Measurements from ENCODE around the gene SNRPB. TPM values are rescaled to one million over a fixed set of nuclear protein-coding genes. Genes with fewer than 3 reads are reported as not detected.

The SNRPB gene
- total and polyA plus RNA-seq, 2 donors (not counting 3 experiments of a cell fraction or from before 2014, with no cell fraction given), result 296 to 340 TPM

DNA sequence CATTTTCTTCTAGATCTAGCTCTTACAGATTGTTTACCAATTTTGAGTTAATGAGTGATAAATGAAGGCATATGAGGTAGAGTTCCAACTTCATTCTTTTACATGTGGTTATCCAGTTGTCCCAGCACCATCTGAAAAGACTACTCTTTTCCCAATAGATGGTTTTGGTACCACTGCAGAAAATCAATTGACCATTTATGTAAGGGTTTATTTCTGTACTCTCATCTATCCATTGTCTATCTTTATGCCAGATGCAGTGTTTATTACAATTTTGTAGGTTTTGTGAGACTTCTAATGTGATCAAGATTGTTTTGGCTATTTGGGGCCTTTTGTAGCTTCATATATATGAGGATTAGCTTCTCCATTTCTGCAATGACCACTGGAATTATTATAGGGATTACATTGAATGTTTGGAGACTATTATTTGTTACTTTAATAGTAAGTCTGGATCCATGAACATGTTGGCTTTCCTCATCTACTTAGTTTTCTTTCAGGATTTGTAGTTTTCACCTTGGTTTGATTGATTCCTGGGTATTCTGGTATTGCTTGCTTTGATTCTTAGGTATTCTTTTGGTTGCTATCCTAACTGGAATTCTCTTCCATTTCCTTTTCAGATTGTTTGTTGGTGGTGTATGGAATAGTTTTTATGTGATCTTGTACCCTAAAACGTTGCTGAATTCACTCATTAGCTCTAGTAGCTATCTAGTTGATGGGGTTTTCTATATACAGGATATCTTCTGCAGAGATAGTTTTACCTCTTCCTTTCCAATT lies 10.4 kb downstream of the SNRPB start:
- no peak overlapping the region for H3K4me3 ChIP-seq (replicated peaks in 1 of 3; ENCODE audit: insufficient read depth in 1 of 3, low read depth in 1 of 3, low read length in 3 of 3)
- no peaks in the 10 kb centered on the region for H3K4me1 ChIP-seq (ENCODE audit: control insufficient read depth, extremely low read depth, insufficient read depth, low read length)
- H3K79me2 ChIP-seq (ENCODE audit: control insufficient read depth, insufficient read depth, low read length), result peaks cover 12% of the 10 kb centered on the region
- intact Hi-C loops (cut with micrococcal nuclease), result loop anchor here (10.0 kb wide), 1 partner anchor 355 kb away; the partner anchor contains the start of gene STK35
- CTCF ChIA-PET, result interaction anchor here (1.0 kb wide), 1 partner anchor 62 kb away, joined by 4 read pairs; no protein-coding TSS in a partner anchor
- dilution Hi-C loops (cut with MboI; ENCODE audit: extremely low pct_ligation_motif_present, low sequenced_read_pairs), result no loop called here
- POLR2A ChIA-PET, result no interaction called here
- no TSS peak for BruUV-seq (replicated peaks)
- peak; percentile 56 for FAIRE-seq
- no peaks in the 10 kb centered on the region for H3K9me3 ChIP-seq (replicated peaks; ENCODE audit: control insufficient read depth, insufficient read depth, low read length)
- H3K9me1 ChIP-seq (replicated peaks; ENCODE audit: control insufficient read depth, extremely low read depth, insufficient read depth, low read length), result no peaks in the 10 kb centered on the region
- no peak overlapping the region for H3K4me2 ChIP-seq (ENCODE audit: insufficient read depth, low read length)
- no peak overlapping the region for H3K9ac ChIP-seq (replicated peaks; ENCODE audit: extremely low read depth, insufficient read depth, low read length)
- TF ChIP-seq POLR2AphosphoS5 (IDR thresholded peaks at IDR 0.05; ENCODE audit: insufficient read depth, low read depth, low read length), result no peak
- H3K27ac ChIP-seq (ENCODE audit: insufficient read depth, low read depth, low read length), result no peak overlapping the region
- H2AFZ ChIP-seq (ENCODE audit: low read depth, low read length), result no peak overlapping the region
- peaks cover 30 to 54% of the 10 kb centered on the region in 2 experiments for H3K36me3 ChIP-seq (ENCODE audit: control insufficient read depth in 2 of 2, extremely low read depth in 1 of 2, insufficient read depth in 2 of 2, low read length in 2 of 2)
- DNase-seq (ENCODE audit: low read depth, low spot score), result no peak
- H3K27me3 ChIP-seq (ENCODE audit: control insufficient read depth in 2 of 2, insufficient read depth in 2 of 2, low read length in 2 of 2), result no peaks in the 10 kb centered on the region
- peaks cover 2% of the 10 kb centered on the region for H4K20me1 ChIP-seq (replicated peaks; ENCODE audit: control insufficient read depth, extremely low read depth, insufficient read depth, low read length)

DNA sequence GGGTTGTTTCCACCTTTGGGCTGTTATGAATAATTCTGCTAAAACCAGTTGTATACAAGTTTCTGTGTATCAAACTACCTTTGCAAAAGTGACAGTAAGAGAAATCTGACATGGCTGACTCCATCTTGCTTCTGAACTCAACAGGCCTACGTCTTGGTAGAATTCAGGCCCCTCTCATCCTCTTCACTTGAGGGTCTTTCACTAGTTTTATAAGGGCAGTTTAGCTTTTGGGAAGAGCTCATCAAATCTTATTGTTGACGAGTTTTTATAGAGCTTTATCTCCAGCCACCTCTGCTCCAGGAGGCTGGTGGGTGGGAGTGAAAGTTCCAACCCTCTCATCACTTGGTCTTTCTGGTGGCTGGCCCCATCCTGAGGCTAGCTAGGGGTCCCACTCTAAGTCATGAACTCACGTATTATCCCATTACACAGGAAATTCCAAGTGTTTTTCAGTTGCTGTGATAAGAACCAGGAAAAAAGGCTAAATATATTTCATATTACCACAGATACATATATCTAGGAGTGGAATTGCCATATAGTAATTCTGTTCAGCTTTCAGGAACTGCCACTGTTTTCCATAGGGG lies 11.6 kb downstream of the SNRPB start:
- Histone ChIP-seq H3K9me3 (replicated peaks; ENCODE audit: control insufficient read depth, insufficient read depth, low read length) (no peaks in the 10 kb centered on the region), H3K4me3 (replicated peaks in 1 of 3; ENCODE audit: insufficient read depth in 1 of 3, low read depth in 1 of 3, low read length in 3 of 3) (no peak overlapping the region), H3K9ac (replicated peaks; ENCODE audit: extremely low read depth, insufficient read depth, low read length) (no peak overlapping the region), H3K4me2 (ENCODE audit: insufficient read depth, low read length) (no peak overlapping the region), H3K36me3 (ENCODE audit: control insufficient read depth in 2 of 2, extremely low read depth in 1 of 2, insufficient read depth in 2 of 2, low read length in 2 of 2) (peaks cover 26 to 42% of the 10 kb centered on the region in 2 experiments), H3K9me1 (replicated peaks; ENCODE audit: control insufficient read depth, extremely low read depth, insufficient read depth, low read length) (no peaks in the 10 kb centered on the region), H4K20me1 (replicated peaks; ENCODE audit: control insufficient read depth, extremely low read depth, insufficient read depth, low read length) (peaks cover 2% of the 10 kb centered on the region), H3K79me2 (ENCODE audit: control insufficient read depth, insufficient read depth, low read length) (peaks cover 7% of the 10 kb centered on the region), H3K27ac (ENCODE audit: insufficient read depth, low read depth, low read length) (no peak overlapping the region), H3K27me3 (ENCODE audit: control insufficient read depth in 2 of 2, insufficient read depth in 2 of 2, low read length in 2 of 2) (no peaks in the 10 kb centered on the region), H2AFZ (ENCODE audit: low read depth, low read length) (no peak overlapping the region), H3K4me1 (ENCODE audit: control insufficient read depth, extremely low read depth, insufficient read depth, low read length) (no peaks in the 10 kb centered on the region)
- BruUV-seq (replicated peaks), result no TSS peak
- TF ChIP-seq MAX (IDR thresholded peaks at IDR 0.05; ENCODE audit: insufficient read depth, insufficient read length), result no peak
- ChIA-PET CTCF (no interaction called here), POLR2A (no interaction called here)
- DNase-seq (ENCODE audit: low read depth, low spot score) (no peak), FAIRE-seq (no peak)
- intact Hi-C loops (cut with micrococcal nuclease), result loop anchor here (10.0 kb wide), 1 partner anchor 354 kb away; the partner anchor contains the start of gene STK35
- dilution Hi-C loops (cut with MboI; ENCODE audit: extremely low pct_ligation_motif_present, low sequenced_read_pairs), result no loop called here

Data from endothelial cell of umbilical vein (primary cell).